NK-92 (cell line): ENCODE results near the gene MICU1.
A peak's percentile ranks its signal among the peaks of the same experiment; 100 is the strongest.
"Not testable (repeated sequence)": the region's sequence is repeated elsewhere in the genome, so short reads cannot be mapped to it uniquely, and the experiment has no call there.

ENCODE experiments used
- DNase-seq: peaks from one replicate; lab custom pipeline; 2025; ENCODE audit not compliant: unreplicated experiment; lab: John Stamatoyannopoulos, UW

The MICU1 gene

DNA sequence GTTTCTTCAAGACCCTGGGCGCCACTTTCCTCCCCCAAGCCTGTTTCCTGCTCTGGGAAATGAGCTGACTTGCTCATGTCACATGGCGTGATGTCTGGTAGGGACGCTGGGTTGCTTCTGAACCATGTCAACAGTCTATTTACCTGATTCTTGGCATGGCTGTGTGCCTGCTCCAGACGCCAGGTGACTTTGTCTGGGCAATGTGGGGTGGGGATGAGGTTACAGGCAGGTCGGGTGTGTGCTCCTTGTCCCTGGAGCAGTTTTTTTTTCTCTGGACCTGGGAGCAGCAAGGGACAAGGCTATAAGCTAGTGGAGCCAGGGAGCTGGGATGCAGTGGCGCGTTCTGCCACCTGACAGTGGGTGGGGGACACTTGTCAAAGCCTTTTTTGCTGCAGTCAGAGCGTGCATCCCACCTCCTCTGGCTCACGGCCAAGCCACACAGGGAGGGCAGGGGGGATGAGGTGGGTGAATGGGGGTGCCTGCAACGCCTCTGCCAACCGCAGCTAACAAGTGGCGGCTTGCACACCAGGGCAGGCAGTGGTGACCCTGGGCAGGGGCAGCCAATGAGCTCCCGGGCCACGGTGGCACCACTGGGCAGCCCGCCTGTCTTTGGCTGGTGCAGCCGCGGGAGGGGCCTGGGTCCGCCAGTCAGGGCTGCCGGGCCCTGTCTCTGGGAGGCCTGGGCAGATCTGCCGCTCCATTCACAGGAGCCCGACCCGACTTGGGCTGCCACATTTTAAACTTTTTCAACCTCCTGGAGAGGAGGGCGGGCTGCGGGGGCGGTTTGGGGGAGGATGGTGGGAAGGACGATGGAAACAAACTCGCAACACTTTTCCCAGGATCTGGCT is 294.1 kb downstream of the MICU1 start:
- peak; percentile 44 for DNase-seq

DNA sequence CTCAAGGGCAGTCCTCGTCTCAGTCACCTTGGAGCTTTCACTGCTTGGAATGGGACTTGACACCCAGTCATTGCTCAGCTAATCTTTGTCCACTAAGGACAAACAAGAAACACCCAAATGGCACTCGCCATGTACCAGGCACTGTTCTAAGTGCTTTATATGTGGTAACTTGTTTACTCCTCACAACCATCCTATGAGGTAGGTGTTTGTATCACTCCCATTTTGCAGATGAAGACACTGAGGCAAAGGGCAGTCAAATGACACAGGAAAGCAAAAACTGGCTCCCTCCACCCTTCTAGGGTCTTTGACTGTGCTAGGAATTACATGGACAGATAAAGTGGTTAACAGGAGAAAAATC is 295.8 kb downstream of the MICU1 start:
- DNase-seq, result no peak

DNA sequence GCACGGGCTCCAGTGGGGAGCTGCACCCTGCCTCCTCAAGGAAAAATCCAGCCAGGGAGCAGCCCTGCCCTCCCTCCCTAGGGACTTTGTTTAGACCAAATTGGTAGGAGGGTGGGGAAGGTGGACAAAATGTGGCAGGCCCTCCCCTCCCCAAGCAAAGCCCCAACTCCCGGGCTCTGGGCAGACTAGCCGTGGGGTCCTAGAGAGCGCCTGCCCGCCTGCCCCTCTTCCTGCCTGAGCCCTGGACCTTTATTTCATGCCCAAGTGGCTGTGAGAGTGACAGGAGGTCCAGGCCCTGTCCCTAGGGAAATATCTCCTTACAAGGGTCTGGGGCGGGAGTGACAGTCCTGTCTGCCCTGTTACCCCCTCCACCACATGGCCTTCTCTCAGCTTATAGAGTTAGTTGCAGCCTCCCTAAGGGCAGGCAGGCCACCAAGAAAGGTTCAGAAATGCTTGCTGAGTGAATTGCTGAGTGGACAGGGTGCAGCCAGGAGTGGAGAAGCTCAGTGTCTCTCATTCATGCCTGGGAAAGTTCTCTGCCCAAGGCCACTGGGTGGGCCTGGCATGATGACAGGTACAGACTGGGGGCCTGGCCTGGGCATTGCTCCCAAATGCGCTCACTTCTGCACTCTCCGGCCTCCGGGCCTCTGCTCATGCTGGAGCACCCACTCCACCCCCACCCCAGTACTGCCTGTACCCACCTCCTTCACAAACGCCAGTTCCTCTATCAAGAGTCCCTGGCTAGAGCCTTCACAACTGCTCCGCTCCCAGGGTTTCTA is 296.4 kb downstream of the MICU1 start:
- no peak for DNase-seq

DNA sequence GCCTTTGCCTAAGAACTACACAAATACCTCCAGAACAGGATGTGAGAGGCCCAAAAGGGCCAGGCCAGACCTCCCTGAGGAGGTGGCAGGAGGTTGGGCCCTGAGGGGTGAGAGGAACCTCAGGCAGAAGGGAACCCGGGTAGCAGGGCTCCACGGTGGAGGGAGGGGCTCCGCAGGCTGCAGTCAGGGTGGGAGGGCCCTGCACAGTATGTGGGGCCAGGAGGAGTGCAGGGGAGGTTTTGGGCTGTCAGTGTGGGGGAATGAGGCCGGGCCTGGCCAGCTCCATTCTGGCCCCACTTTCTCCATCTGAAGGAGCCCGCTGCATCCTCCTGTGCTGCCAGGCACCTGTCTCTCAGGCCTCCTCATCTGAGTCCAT is 297.1 kb downstream of the MICU1 start:
- DNase-seq, result no peak

DNA sequence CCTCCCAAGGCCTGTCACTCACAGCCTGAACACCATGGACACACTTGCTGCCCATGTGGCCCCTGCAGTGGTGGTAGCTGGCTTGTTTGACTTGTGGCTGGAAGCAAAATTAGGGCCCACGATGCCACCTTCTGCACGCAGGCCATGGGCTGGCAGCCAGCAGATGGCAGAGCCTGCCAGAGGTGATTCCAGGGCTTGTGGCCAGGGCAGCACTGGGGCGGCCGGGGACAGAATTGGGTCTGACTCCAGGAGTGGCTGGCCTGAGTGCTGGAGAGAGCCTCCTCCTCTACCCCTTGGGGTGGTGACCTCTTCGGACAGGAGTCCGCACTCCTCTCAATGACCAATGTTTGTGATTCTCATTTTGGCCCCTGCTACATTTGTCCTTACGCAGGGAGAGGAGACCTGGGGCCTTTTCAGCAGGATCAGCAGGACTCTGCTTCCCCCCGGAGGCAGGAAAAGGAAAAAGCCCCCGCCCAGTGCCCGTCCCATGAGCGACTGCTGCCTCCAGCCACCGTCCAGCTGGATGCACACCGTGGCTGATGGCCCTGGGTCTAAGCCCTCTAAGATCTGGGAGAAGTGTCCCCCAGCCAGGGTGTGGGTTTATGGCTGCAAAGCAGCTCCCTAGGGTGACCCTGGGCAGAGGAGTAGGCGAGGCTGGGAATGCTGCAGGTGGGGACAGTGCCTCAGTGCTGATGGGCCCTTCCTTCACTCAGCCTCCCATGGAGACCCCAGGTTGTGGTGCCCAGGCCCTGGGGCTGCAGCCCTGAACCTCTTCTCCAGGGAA is 297.6 kb downstream of the MICU1 start:
- DNase-seq, result no peak

DNA sequence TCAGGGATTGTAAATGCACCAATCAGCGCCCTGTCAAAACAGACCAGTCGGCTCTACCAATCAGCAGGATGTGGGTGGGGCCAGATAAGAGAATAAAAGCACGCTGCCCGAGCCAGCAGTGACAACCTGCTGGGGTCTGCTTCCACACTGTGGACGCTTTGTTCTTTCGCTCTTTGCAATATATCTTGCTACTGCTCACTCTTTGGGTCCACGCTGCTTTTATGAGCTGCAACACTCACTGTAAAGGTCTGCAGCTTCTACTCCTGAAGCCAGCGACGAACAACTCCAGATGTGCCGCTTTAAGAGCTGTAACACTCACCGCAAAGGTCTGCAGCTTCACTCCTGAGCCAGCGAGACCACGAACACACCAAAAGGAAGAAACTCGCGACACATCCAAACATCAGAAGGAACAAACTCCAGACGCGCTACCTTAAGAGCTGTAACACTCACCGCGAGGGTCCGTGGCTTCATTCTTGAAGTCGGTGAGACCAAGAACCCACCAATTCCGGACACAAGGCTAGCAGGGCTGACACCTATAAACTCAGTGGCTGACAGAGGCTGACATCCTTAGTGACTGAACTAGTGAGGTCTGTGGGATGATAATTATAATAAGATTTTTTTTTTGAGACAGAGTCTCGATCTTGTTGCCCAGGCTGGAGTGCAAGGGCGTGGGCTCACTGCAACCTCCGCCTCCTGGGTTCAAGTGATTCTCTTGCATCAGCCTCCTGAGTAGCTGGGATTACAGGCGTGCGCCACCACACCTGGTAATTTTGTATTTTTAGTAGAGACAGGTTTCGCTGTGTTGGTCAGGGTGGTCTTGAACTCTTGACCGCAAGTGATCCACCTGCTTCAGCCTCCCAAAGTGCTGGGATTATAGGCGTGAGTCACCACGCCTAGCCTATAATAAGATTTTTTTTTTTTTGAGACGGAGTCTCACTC is 298.9 kb downstream of the MICU1 start:
- DNase-seq, result not testable (repeated sequence)

DNA sequence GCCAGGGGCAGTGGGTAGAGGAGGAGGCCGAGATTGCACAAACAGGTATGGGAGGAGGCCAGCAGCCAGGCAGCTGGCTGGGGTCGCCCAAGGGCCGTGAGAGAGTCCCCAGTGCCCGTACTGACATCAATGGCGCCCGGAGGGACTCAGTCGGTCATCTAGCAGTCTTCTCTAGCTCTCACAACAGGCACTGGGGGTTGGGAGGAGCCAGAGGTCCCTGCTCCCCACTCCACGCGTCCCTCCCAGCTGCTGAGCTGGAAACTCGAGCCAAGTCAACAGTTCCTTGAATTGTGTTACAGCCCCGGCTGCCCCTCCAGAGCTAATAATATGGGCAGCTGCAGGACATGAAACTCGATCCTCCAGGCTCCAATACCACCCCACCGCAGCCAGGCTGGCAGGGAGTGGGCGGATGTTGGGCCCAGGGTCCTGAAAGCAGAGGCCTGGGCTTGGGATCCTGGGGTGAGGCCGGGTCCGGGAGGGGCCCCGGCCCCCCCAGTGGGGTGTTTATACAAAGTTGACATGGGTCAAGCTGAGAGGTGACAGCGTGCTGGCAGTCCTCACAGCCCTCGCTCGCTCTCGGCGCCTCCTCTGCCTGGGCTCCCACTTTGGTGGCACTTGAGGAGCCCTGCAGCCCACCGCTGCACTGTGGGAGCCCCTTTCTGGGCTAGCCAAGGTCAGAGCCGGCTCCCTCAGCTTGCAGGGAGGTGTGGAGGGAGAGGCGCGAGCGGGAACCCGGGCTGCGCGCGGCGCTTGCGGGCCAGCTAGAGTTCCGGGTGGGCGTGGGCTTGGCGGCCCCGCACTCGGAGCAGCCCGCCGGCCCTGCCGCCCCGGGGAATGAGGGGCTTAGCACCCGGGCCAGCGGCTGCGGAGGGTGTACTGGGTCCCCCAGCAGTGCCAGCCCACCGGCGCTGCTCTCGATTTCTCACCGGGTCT is 300.4 kb downstream of the MICU1 start:
- not testable (repeated sequence) for DNase-seq

DNA sequence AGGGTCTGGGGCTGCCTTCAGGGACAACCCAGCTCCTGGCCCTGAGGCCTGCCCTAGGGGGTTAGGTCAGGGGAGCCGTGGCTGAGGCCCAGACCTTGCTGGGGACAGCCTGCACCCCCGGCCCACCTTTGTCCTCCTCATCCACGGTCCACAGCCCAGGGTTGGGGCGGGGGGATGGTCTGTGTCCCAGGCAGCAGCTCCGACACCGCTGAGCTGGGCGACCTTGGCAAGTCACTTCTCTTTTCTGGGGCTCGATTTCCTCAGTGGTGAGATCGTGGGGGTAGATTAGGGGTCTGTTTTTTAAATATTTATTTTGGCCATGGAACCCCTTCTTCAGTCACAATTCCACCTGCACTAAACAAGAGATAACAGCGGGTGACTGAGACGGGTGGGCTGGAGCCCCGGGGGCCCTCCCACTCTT is 302.1 kb downstream of the MICU1 start:
- DNase-seq, result no peak

DNA sequence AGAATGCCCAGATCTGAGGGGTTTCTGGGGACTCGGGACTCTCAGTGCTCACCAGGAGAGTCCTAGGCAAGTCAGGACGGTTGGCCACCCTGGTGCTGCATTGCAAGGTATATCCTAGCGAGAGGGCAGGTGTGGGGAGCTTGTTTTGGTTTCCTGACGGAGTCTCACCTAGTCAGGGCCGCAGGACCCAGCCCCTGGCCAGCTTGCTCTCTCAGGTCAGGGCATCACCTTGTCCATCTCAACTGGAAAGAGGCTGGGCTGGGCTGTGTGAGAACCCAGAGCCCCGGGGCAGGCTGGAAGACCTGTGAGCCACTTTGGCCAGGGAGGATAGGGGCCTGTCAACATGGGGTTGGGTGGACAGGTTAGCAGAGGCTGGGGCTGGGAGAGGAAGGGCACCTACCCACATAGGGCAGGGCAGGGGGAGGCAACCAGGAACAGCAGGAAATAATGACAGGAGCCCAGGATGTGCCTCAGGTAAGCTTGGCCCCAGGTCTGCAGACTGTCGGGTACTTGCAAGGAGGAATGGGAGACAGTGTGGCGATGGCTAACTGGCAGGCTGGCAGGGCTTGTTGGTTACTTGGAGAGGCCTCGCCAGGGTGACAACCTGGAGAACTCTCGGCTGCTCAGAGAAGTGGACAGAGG is 302.6 kb downstream of the MICU1 start:
- no peak for DNase-seq

DNA sequence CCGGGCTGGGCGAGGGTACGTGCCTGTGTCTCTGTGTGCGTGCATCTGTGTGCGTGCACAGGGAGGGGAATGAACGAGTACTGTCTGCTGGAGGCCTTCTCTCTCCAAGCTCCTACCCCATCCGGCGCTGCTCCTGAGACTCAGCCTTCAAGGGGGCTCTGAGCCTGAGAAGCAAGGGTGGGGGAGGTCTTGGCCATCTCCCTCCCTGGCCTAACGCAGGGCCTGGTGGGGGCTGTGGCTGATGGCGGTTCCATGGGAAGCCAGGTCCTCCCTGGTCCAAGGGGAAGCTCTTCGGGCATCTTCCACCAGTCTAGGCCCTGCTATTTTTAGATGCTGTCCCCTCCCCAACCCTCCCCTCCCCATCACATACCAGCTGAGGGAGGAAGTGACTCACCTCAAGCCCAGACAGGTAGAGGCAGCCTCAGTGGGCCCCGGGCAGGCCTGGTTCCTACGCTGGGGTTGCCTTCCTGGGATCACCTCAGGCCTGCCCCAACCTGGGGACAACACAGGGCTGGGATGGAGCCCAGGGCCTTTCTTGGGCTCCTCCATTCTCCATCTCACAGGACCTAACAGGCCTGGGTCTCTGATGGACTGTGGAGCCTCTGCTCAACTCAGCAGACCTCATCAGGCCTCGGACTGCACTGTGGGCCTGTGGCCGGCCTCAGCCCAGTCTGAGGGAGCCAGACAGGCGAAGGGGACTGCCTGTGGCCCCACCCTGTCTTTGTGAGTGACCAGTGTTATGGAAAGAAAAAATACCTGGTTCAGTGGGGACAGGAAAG is 303.4 kb downstream of the MICU1 start:
- DNase-seq, result no peak

DNA sequence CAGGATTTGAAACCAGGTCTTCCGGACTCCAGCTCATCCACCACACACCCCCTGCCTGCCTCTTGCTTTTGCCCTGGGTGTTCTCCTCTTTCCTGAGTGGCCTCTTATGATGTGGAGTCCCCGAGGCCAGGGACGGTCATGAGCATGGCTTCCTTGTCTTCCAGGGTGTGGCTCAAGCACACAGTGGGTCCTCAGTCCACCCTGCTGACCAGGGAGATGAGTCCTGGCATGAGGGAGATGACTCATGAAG is 303.9 kb downstream of the MICU1 start:
- no peak for DNase-seq

DNA sequence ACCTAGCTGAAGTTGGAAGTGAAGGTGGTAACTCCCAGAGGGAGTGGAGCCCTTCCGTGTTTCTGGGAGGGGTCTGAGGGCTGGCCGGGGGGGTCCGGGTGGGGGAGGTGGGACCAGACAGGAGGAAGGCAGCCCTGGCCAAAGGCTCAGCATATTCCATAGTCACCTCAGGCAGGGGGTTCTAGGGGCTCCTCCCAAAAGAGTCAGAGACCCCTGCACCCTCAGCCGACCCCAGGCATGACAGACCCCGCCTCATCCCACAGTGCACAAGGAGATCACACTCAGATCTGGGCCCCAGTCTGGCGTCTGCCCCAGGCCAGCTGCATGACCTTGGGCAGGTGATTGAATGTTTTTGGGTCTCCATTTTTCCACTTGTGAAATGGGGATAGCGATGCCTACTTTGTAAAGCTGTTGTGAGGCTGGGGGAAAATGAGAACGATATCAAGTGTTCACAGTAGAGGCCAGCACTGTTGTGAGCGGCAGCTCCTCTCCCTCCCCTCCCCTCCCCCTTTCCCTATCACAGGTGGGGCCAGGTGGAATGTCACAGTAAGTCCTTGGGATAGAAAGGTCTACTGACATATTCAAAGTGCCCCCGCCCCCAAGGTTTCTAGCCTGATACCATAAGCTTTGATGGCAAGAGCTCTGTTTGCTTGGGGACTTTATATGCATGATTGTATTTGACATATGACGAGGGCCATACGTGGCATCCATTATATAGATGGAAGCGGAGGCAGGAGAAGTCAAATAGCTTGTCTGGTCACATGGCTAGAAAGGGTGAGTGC is 304.4 kb downstream of the MICU1 start:
- DNase-seq, result no peak

DNA sequence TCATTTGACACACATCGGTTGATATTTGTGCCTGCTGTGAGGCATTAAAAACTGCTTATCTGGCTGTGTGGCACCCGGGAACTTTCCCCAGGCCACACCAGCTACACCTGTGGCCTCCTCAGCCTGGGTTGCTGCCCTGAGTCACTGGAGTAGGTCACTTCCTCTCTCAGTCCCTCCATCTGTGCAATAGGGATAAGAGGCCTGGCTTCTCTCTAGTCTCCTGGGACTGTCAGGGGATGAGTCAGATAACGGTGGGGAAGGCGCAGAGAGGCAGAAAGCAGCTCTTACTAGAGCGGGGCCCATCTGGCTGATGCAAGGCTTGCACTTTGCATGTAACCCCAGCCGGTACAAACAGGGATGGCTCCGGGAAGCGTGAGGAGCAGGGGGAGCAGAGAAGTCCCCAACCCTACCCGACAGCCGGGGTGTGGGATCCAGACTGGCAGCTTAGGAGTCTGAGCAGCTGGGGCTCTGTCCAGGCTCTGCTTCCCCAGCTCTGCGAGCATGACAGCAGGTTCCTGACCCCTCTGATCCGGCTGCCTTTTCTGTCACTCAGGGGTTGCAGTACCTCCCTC is 305.1 kb downstream of the MICU1 start:
- no peak for DNase-seq

DNA sequence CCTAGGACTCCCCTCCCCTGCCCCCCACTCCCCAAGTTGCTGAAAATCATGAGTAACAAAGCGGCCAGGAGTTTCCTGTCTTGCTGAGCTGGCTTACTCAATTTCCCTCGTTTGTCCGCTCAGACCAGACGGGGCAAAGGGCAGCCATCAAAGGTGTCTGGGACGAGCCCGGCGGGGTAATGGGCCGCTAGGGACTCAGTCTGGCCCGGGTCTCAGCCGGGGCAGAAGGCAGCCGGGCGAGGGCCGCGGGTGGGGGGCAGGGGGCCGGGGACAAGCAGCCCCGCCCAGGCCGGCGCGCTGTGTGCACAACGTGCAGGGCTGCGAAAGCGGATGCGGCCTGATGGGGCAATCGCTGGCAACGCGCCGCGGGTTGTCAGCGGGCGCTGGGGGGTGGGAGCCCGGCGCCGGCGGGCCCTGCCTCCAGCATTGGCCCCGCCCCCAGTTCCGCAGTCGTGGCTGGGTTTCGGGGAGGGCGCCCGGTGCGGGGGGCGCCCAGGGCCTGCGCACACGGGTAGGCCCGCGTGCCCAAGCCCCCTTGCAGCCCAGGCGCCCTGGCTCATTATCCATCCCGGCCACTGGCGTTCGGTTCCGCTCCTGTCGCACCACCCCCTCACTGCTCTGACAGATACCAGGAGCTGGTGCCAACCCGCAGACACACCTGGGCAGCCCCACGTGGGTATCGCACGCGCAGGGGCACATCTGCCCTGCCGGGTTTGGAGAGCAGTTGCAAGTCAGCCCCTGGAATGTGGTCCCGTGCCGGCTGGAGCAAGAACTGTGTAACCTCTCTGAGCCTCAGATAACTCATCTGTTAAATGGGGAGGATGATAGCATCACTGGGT is 306.2 kb downstream of the MICU1 start:
- DNase-seq, result no peak

DNA sequence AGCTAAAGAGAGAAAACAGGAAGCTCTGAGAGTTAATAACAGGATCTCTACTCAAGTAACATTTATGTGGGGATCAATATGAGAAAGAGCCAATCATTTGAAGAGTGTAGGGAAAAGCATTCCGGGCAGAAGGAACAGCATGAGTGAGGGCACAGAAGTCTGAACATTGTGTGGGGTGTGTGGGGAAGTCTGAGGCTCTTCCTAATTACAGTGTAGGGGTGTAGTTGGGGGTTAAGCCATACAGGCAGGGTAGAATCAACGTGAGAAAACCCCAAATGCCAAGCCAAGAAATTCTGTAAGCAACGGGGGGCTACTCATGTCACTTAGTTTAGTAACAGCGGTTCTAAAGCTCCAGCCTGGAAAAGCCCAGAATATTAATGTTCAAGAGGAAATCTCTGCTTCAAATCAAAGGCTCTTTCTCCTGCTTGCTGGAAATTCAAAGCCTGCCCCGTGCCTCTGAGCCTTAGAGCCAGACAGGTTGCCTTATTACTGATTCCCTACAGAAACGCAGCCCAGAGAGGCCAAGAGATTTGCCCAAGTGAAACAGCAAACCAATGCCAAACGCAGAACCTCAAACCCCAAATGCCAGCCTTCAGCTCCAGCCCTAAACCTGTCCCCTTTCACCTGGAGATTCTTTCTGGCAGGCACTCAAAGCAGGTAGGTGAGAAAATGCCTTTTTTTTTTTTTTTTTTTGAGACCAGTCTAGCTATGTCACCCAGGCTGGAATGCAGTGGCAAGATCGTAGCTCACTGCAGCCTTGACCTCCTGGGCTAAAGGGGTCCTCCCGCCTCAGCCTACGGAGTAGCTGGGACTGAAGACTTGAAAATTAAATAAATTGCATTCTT is 307.2 kb downstream of the MICU1 start:
- no peak for DNase-seq
